Liver (tissue), 3 donors: ENCODE results near the gene PLAU.
"Not testable (repeated sequence)": the region's sequence is repeated elsewhere in the genome, so short reads cannot be mapped to it uniquely, and the experiment has no call there.

Experiments
- EGR1 ChIP-seq, 2 donors: IDR thresholded peaks; 2 replicates each; pipeline ENCODE4 v1.6.1; 2016 to 2018; ENCODE audit warnings: antibody characterized with exemption in 2 of 2, low read depth in 2 of 2
- FOXA1 ChIP-seq: IDR thresholded peaks from 2 replicates; pipeline ENCODE4 v1.6.1; 2016; ENCODE audit warnings: antibody characterized with exemption
- HNF4A ChIP-seq, 2 donors: conservative IDR thresholded peaks; 2 replicates each; pipeline ENCODE4 v1.6.1; 2016; ENCODE audit warnings: antibody characterized with exemption in 2 of 2, mild to moderate bottlenecking in 2 of 2
- HNF4G ChIP-seq: IDR thresholded peaks from 2 replicates; pipeline ENCODE4 v1.6.1; 2016; ENCODE audit warnings: antibody characterized with exemption
- JUND ChIP-seq, 2 donors: IDR thresholded peaks; 2 replicates each; pipeline ENCODE4 v1.6.1; 2016; ENCODE audit warnings: antibody characterized with exemption in 2 of 2
- RAD21 ChIP-seq, 2 donors: IDR thresholded peaks; 2 replicates each; pipeline ENCODE4 v1.6.1; 2016; ENCODE audit warnings: antibody characterized with exemption in 2 of 2, mild to moderate bottlenecking in 2 of 2
- RXRA ChIP-seq, 2 donors: IDR thresholded peaks; 2 replicates each; pipeline ENCODE4 v1.6.1; 2017 to 2018; ENCODE audit warnings: antibody characterized with exemption in 2 of 2, mild to moderate bottlenecking in 1 of 2
- SP1 ChIP-seq: IDR thresholded peaks from 2 replicates; pipeline ENCODE4 v1.6.1; 2018; ENCODE audit warnings: antibody characterized with exemption, mild to moderate bottlenecking
- TAF1 ChIP-seq: conservative IDR thresholded peaks from 2 replicates; pipeline ENCODE4 v1.6.1; 2016; ENCODE audit warnings: antibody characterized with exemption, mild to moderate bottlenecking
- YY1 ChIP-seq: IDR thresholded peaks from 2 replicates; pipeline ENCODE4 v1.6.1; 2016; ENCODE audit warnings: antibody characterized with exemption, mild to moderate bottlenecking
- TF ChIP-seq, protein P1 (sequence below): IDR thresholded peaks from 2 replicates; pipeline ENCODE4 v1.6.1; 2016; ENCODE audit warnings: antibody characterized with exemption
- TF ChIP-seq, protein P2 (sequence below): fragments of 150-350 bp; IDR thresholded peaks from 2 replicates; pipeline ENCODE4 v1.5.1; 2017; ENCODE audit warnings: improper control_type of control experiment, low read depth, low read length; ENCODE audit not compliant: missing input control
- TF ChIP-seq, protein P3 (sequence below): IDR thresholded peaks from 2 replicates; pipeline ENCODE4 v1.6.1; 2016; ENCODE audit warnings: antibody characterized with exemption, mild to moderate bottlenecking
- TF ChIP-seq, protein P4 (sequence below): IDR thresholded peaks from 2 replicates; pipeline ENCODE4 v1.6.1; 2016; ENCODE audit warnings: antibody characterized with exemption
- donor health status: healthy.
- donor health status: healthy.

DNA sequence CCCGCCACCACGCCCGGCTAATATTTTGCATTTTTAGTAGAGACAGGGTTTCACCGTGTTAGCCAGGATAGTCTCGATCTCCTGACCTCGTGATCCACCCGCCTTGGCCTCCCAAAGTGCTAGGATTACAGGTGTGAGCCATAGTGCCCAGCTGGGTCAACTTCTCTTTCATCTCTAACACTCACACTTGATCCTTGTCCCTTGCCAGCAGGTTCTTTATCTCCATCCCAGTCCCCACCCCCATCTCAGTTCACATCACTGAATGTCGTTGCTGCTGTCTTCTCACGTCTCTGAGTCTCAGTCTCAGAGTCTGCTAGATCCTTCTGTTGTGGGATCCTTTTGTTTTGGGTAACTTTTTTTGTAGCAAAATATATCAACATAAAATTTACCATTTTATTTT is 15.6 kb upstream of the PLAU start:
- TF ChIP-seq, protein P1, sequence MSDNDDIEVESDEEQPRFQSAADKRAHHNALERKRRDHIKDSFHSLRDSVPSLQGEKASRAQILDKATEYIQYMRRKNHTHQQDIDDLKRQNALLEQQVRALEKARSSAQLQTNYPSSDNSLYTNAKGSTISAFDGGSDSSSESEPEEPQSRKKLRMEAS: not testable (repeated sequence)
- TF ChIP-seq, protein P2, sequence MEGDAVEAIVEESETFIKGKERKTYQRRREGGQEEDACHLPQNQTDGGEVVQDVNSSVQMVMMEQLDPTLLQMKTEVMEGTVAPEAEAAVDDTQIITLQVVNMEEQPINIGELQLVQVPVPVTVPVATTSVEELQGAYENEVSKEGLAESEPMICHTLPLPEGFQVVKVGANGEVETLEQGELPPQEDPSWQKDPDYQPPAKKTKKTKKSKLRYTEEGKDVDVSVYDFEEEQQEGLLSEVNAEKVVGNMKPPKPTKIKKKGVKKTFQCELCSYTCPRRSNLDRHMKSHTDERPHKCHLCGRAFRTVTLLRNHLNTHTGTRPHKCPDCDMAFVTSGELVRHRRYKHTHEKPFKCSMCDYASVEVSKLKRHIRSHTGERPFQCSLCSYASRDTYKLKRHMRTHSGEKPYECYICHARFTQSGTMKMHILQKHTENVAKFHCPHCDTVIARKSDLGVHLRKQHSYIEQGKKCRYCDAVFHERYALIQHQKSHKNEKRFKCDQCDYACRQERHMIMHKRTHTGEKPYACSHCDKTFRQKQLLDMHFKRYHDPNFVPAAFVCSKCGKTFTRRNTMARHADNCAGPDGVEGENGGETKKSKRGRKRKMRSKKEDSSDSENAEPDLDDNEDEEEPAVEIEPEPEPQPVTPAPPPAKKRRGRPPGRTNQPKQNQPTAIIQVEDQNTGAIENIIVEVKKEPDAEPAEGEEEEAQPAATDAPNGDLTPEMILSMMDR: not testable (repeated sequence)
- TF ChIP-seq HNF4A (conservative IDR thresholded peaks at IDR 0.05); FOXA1; HNF4G; YY1; EGR1 (IDR thresholded peaks at IDR 0.05; ENCODE audit: low read depth in 2 of 2); RAD21 (IDR thresholded peaks at IDR 0.05); TAF1; RXRA (IDR thresholded peaks at IDR 0.05); SP1; JUND (IDR thresholded peaks at IDR 0.05): not testable (repeated sequence)
- TF ChIP-seq, protein P3, sequence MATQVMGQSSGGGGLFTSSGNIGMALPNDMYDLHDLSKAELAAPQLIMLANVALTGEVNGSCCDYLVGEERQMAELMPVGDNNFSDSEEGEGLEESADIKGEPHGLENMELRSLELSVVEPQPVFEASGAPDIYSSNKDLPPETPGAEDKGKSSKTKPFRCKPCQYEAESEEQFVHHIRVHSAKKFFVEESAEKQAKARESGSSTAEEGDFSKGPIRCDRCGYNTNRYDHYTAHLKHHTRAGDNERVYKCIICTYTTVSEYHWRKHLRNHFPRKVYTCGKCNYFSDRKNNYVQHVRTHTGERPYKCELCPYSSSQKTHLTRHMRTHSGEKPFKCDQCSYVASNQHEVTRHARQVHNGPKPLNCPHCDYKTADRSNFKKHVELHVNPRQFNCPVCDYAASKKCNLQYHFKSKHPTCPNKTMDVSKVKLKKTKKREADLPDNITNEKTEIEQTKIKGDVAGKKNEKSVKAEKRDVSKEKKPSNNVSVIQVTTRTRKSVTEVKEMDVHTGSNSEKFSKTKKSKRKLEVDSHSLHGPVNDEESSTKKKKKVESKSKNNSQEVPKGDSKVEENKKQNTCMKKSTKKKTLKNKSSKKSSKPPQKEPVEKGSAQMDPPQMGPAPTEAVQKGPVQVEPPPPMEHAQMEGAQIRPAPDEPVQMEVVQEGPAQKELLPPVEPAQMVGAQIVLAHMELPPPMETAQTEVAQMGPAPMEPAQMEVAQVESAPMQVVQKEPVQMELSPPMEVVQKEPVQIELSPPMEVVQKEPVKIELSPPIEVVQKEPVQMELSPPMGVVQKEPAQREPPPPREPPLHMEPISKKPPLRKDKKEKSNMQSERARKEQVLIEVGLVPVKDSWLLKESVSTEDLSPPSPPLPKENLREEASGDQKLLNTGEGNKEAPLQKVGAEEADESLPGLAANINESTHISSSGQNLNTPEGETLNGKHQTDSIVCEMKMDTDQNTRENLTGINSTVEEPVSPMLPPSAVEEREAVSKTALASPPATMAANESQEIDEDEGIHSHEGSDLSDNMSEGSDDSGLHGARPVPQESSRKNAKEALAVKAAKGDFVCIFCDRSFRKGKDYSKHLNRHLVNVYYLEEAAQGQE: not testable (repeated sequence)
- TF ChIP-seq, protein P4, sequence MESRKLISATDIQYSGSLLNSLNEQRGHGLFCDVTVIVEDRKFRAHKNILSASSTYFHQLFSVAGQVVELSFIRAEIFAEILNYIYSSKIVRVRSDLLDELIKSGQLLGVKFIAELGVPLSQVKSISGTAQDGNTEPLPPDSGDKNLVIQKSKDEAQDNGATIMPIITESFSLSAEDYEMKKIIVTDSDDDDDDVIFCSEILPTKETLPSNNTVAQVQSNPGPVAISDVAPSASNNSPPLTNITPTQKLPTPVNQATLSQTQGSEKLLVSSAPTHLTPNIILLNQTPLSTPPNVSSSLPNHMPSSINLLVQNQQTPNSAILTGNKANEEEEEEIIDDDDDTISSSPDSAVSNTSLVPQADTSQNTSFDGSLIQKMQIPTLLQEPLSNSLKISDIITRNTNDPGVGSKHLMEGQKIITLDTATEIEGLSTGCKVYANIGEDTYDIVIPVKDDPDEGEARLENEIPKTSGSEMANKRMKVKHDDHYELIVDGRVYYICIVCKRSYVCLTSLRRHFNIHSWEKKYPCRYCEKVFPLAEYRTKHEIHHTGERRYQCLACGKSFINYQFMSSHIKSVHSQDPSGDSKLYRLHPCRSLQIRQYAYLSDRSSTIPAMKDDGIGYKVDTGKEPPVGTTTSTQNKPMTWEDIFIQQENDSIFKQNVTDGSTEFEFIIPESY: not testable (repeated sequence)
